H1 (cell line): ENCODE measurements around the gene MOK. TPM values are rescaled to one million over a fixed set of nuclear protein-coding genes. Genes with fewer than 3 reads are reported as not detected.

Experiments
- CBX8 ChIP-seq: fragments of 300-800, 300-1000 bp; sonication (generic); IDR thresholded peaks from 2 replicates; pipeline ENCODE4 v1.7.1; 2016; ENCODE audit warnings: low read depth, low read length, borderline replicate concordance
- JUND ChIP-seq: IDR thresholded peaks from 2 replicates; pipeline ENCODE4 v1.6.1; 2011; ENCODE audit warnings: mild to moderate bottlenecking, improper control_type of control experiment, low read length
- MAFK ChIP-seq: IDR thresholded peaks from 2 replicates; pipeline ENCODE4 v1.6.1; 2012; ENCODE audit warnings: low read depth, mild to moderate bottlenecking, improper control_type of control experiment, low read length
- NRF1 ChIP-seq: IDR thresholded peaks from 2 replicates; pipeline ENCODE4 v1.6.1; 2011; ENCODE audit warnings: mild to moderate bottlenecking, low read depth, low read length, improper control_type of control experiment
- PHF8 ChIP-seq: fragments of 200-600 bp; sonication (generic); conservative IDR thresholded peaks from 2 replicates; pipeline ENCODE4 v1.7.1; 2012; ENCODE audit warnings: low read depth, mild to moderate bottlenecking, inconsistent platforms, low read length, moderate library complexity
- POLR2A ChIP-seq, 2 experiments: IDR thresholded peaks; 1 replicate in 1 of 2; 2 replicates in 1 of 2; pipeline ENCODE4 v1.6.1; 2011; ENCODE audit warnings: low read depth in 2 of 2, low read length in 2 of 2, mild to moderate bottlenecking in 2 of 2; ENCODE audit errors: control extremely low read depth in 1 of 2
- RAD21 ChIP-seq, 2 experiments: IDR thresholded peaks in 1 of 2; conservative IDR thresholded peaks in 1 of 2; 2 replicates each; pipeline ENCODE4 v1.6.1; 2011; ENCODE audit warnings: low read depth in 2 of 2, low read length in 2 of 2, improper control_type of control experiment in 1 of 2, inconsistent platforms in 1 of 2, mild to moderate bottlenecking in 1 of 2, moderate library complexity in 1 of 2
- SP4 ChIP-seq: IDR thresholded peaks from 2 replicates; pipeline ENCODE4 v1.6.1; 2012; ENCODE audit warnings: low read length, inconsistent platforms
- polyA plus RNA-seq, 7 experiments: library from polyadenylated mRNA; depleted of rRNA in 3 of 7; stranded (reverse) in 5 of 7; unstranded in 2 of 7; fragments of >200 nt in 5 of 7; fragments of 200-250 nt in 2 of 7; gene quantifications; 1 replicate in 5 of 7; 2 replicates in 1 of 7; 4 replicates in 1 of 7; pipeline versions ENCODE4 v1.2.1 to v1.2.3, GENCODE V29; 2011 to 2013; ENCODE audit warnings: missing spikeins in 2 of 7, mixed read lengths in 2 of 7
- total RNA-seq: library from RNA; stranded (reverse); fragmentation: NEBNext Ultra II Directional; extraction: Animal tissue kit (Norgen Biotek cat#: 25700); gene quantifications from 2 replicates; pipeline ENCODE4 v1.2.1, GENCODE V29; 2021

The MOK gene
- total and polyA plus RNA-seq, 2 of the 8 experiments (the other 6 are each of a cell fraction or from before 2014, with no cell fraction given): 2.1 to 2.5 TPM

DNA sequence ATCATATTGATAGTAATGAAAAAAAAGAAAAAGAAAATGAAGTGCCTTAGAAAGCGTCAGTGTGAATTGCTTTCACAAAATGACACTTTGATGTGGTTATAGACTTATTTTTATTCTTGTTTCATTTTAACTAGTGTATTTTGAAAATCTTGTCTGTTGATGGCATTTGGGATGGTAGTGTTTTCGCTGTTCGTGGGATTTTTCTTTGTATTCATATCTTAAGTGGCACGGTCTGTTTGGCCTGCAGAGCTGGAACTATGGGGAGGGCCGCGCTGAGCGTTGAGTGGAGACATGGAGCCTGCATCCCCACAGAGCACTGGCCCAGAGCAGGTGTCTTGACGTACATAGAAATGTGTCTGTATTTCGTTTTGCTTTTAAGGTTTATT lies 103.6 kb downstream of the MOK start (continued):
- TF ChIP-seq MAFK (no peak), SP4 (no peak), POLR2A (IDR thresholded peaks at IDR 0.05; ENCODE audit: control extremely low read depth in 1 of 2, low read depth in 2 of 2, low read length in 2 of 2) (no peak), PHF8 (no peak), JUND (no peak), NRF1 (no peak), RAD21 (IDR thresholded peaks at IDR 0.05 in 1 of 2, conservative IDR thresholded peaks at IDR 0.05 in 1 of 2; ENCODE audit: low read depth in 2 of 2, low read length in 2 of 2) (no peak), CBX8 (no peak)
- TF ChIP-seq, all 59 proteins: peak for 0
